22Rv1 (cell line): ENCODE measurements around the gene TAGLN2.

Experiments used
- H3K27ac ChIP-seq: fragments of 450-650 bp; 2 replicates; pipeline ENCODE4 v1.5.1; 2017
- ZFX ChIP-seq: fragments of 450-650 bp; IDR thresholded peaks from 2 replicates; pipeline ENCODE4 v1.6.1; 2017; ENCODE audit warnings: antibody characterized with exemption, borderline replicate concordance
- TF ChIP-seq, protein P1 (sequence below): fragments of 450-650 bp; IDR thresholded peaks from 2 replicates; pipeline ENCODE4 v1.5.1; 2017; ENCODE audit warnings: mild to moderate bottlenecking

The TAGLN2 gene

DNA sequence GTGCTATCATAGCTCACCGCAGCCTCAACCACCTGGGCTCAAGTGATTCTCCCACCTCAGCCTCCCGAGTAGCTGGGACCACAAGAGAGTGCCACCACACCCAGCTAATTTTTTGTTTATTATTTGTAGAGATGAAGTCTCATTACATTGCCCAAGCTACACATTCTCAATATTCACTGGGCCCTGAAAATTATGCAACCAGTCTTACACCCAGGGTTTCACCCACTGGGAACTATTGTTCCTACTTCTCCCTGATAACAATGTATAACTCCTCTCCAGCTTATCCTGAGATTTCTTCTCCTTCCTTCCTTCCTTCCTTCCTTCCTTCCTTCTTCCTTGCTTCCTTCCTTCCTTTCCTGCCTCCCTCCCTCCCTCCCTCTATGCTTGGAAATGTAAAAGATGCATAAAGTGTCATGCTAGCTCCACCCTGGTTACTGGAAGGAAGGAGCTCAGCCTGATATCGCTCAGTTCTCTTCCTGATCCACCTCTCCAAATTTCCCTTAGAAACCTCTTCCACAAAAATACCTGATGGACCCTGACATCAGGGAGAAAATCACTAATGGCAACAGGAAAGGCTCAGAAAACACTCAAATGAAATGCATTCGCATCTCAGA is 51.7 kb downstream of the TAGLN2 start:
- no peak overlapping the region for H3K27ac ChIP-seq
- no peak for TF ChIP-seq ZFX
- TF ChIP-seq, protein P1, sequence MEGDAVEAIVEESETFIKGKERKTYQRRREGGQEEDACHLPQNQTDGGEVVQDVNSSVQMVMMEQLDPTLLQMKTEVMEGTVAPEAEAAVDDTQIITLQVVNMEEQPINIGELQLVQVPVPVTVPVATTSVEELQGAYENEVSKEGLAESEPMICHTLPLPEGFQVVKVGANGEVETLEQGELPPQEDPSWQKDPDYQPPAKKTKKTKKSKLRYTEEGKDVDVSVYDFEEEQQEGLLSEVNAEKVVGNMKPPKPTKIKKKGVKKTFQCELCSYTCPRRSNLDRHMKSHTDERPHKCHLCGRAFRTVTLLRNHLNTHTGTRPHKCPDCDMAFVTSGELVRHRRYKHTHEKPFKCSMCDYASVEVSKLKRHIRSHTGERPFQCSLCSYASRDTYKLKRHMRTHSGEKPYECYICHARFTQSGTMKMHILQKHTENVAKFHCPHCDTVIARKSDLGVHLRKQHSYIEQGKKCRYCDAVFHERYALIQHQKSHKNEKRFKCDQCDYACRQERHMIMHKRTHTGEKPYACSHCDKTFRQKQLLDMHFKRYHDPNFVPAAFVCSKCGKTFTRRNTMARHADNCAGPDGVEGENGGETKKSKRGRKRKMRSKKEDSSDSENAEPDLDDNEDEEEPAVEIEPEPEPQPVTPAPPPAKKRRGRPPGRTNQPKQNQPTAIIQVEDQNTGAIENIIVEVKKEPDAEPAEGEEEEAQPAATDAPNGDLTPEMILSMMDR: no peak

DNA sequence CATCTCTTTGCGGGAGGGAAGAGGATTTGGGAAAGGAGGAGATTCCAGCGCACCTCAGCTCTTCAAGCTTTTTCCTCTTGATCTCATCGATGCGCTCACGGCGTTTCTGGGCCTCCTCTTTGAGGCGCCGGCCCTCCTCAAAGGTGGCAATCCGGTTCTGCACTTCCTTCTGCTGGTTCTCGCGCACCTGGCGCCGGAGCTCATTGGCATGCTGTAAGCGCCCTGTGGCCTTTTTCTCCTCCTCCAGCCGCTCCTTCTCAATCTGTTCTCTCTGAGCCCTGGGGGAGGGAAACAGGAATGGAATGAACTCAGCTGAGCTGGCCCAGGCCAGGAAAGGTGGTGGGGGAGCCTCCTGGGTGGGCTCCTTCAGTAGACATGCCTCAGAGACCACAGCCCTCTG is 52.4 kb downstream of the TAGLN2 start:
- TF ChIP-seq, protein P1: no peak
- TF ChIP-seq ZFX: no peak
- no peak overlapping the region for H3K27ac ChIP-seq

DNA sequence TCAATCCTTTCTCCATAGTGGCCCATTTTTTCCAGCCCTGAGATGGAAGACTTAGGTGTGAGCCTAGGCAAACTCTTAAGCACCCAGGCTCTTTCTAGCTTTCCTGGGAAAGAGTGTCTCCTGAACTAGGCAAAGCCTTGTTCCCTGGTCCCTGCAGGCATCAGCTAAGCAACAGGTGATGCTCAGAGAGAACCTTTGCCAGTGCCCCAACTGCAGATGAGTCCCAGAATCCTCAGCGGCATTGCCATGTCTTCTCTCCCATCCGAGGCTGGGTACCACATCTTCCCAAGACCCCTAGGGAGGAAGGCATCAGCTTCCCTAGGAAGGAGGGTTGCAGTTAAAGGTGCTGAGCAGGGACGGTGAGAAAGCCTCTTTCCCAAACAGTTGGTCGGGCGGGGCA is 54.6 kb downstream of the TAGLN2 start:
- TF ChIP-seq, protein P1: no peak
- TF ChIP-seq ZFX: no peak
- H3K27ac ChIP-seq: no peak overlapping the region

DNA sequence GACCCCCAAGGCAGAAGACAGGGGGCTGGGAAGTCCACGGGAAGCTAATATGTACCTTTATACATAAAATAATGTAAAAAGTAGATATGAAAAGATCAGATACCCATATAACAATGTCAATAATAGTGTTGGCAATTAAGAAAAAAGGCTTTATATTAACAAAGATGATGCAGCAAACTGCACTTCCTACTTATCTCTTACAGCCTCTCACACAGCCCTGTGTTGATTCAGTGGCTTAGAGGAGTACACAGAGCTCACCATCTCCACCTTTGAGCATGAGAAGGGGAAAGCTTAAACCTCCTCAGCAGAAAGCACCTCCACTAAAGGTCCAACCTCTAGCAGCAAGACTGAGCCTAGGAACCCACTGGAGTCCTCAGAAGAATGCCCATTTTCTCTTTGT is 55.7 kb downstream of the TAGLN2 start:
- H3K27ac ChIP-seq: no peak overlapping the region
- TF ChIP-seq, protein P1: no peak
- no peak for TF ChIP-seq ZFX

DNA sequence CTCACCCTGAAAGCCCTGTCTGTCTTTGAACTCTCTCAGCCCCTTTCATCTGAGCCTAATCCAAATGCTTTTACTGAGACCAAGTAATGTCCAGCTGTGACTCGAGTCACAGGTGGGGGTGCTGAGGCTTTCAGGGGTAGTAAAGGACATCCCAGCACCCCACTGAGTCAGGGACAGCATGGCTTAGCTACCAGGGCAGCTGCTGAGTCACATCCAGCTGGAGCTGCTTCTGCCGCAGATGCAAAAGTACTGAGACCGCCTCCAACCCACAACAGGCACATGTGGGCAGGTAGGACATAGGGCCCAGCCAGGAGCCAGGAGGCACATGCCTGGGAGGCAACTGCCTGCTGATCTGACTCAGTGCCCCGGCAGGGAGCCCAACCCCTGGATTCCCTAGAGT is 56.1 kb downstream of the TAGLN2 start:
- TF ChIP-seq, protein P1: no peak
- no peak for TF ChIP-seq ZFX
- H3K27ac ChIP-seq: no peak overlapping the region

DNA sequence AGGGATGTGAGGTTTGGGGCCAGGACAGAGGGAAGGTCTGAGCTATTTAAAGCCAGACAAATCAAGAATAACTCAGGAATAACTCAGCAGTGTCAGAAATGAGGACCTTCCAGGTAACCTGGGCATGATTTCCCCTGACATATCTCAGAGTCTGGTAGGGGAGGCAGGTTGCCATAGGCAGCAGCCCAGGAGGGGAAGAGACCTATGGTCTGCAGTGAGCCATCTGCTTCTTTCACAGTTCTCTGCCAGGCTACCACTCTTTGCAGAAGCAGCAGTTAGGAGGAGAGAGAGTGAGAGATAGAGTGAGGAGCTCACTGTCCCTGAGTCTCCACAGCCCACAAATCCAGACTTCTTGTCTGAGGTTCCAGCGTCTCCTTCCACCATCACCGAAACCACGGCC is 56.5 kb downstream of the TAGLN2 start:
- no peak for TF ChIP-seq ZFX
- TF ChIP-seq, protein P1: no peak
- no peak overlapping the region for H3K27ac ChIP-seq
